SK-N-SH (cell line): ENCODE measurements around the gene ZBTB43. TPM values are rescaled to one million over a fixed set of nuclear protein-coding genes. Genes with fewer than 3 reads are reported as not detected.

Experiments
- CTCF ChIA-PET: fragments of 300-600, 350-600 bp; formaldehyde crosslinking; extraction: SDS; loops from one replicate; lab custom pipeline; 2021; lab: Yijun Ruan, JAX
- POLR2A ChIA-PET: fragments of 350-600 bp; sonication (Branson Sonifier 250); formaldehyde crosslinking; extraction: SDS; loops from one replicate; lab custom pipeline; 2020; ENCODE audit warnings: antibody characterized with exemption, inconsistent platforms; lab: Yijun Ruan, JAX
- DNase-seq: peaks from one replicate; pipeline ENCODE4 v3.0.0; 2012
- H2AFZ ChIP-seq: fragments of 200-600 bp; sonication (generic); 2 replicates; pipeline ENCODE4 v1.8.1; 2016; ENCODE audit warnings: antibody characterized with exemption, mild to moderate bottlenecking, low read depth
- H3F3A ChIP-seq: fragments of 200-600 bp; sonication (generic); replicated peaks from 2 replicates; pipeline ENCODE3; 2016; ENCODE audit warnings: antibody characterized with exemption, mild to moderate bottlenecking; ENCODE audit not compliant: insufficient read depth
- H3K27ac ChIP-seq, 2 experiments: fragments of 200-500 bp in 1 of 2; fragments of 200-600 bp in 1 of 2; sonication (Bioruptor generic) in 1 of 2; sonication (generic), shearing (Covaris generic) in 1 of 2; 2 replicates each; pipeline versions ENCODE4 v1.5.1 to v1.6.1; 2014 to 2016; ENCODE audit warnings: low read depth in 2 of 2, inconsistent platforms in 1 of 2, low read length in 1 of 2, mild to moderate bottlenecking in 1 of 2, mixed read lengths in 1 of 2
- H3K27me3 ChIP-seq: fragments of 200-600 bp; sonication (generic), shearing (Covaris generic); 2 replicates; pipeline ENCODE4 v1.6.1; 2016; ENCODE audit warnings: mixed run types; ENCODE audit not compliant: insufficient read depth
- H3K36me3 ChIP-seq, 2 experiments: fragments of 200-500 bp in 1 of 2; fragments of 200-600 bp in 1 of 2; sonication (Bioruptor generic) in 1 of 2; sonication (generic) in 1 of 2; replicated peaks in 1 of 2; 2 replicates each; pipeline versions ENCODE3 to v1.5.1; 2014 to 2016; ENCODE audit warnings: low read length in 1 of 2, mild to moderate bottlenecking in 1 of 2; ENCODE audit not compliant: insufficient read depth in 2 of 2, control insufficient read depth in 1 of 2
- H3K4me1 ChIP-seq, 2 experiments: fragments of 200-500 bp in 1 of 2; fragments of 200-600 bp in 1 of 2; sonication (Bioruptor generic) in 1 of 2; sonication (generic), shearing (Covaris generic) in 1 of 2; 2 replicates each; pipeline versions ENCODE4 v1.5.1 to v1.6.1; 2014 to 2016; ENCODE audit warnings: low read depth in 1 of 2, low read length in 1 of 2, mixed run types in 1 of 2; ENCODE audit not compliant: insufficient read depth in 2 of 2, control insufficient read depth in 1 of 2
- H3K4me2 ChIP-seq: fragments of 200-600 bp; sonication (generic), shearing (Covaris generic); 2 replicates; pipeline ENCODE4 v1.6.1; 2017; ENCODE audit warnings: mixed run types
- H3K4me3 ChIP-seq, 2 experiments: fragments of 200-500 bp in 1 of 2; fragments of 200-600 bp in 1 of 2; sonication (Bioruptor generic) in 1 of 2; sonication (generic), shearing (Covaris generic) in 1 of 2; 2 replicates each; pipeline versions ENCODE4 v1.5.1 to v1.8.1; 2014 to 2016; ENCODE audit warnings: low read depth in 2 of 2, inconsistent platforms in 1 of 2, low read length in 1 of 2, mild to moderate bottlenecking in 1 of 2, mixed read lengths in 1 of 2, moderate library complexity in 1 of 2
- H3K79me2 ChIP-seq: fragments of 200-600 bp; sonication (generic); 2 replicates; pipeline ENCODE4 v1.8.1; 2017; ENCODE audit warnings: mild to moderate bottlenecking; ENCODE audit not compliant: insufficient read depth
- H3K9ac ChIP-seq: fragments of 200-600 bp; sonication (generic); 2 replicates; pipeline ENCODE4 v1.6.1; 2017; ENCODE audit warnings: mixed run types
- H3K9me2 ChIP-seq: fragments of 200-600 bp; sonication (generic); 2 replicates; pipeline ENCODE4 v1.6.1; 2017; ENCODE audit warnings: mixed run types
- H3K9me3 ChIP-seq: fragments of 200-600 bp; sonication (generic); 2 replicates; pipeline ENCODE4 v1.6.1; 2017; ENCODE audit warnings: mixed run types, mild to moderate bottlenecking, moderate library complexity
- H4K20me1 ChIP-seq: fragments of 200-600 bp; sonication (generic); 2 replicates; pipeline ENCODE4 v1.6.1; 2017; ENCODE audit warnings: mild to moderate bottlenecking, mixed run types; ENCODE audit not compliant: insufficient read depth
- CHD2 ChIP-seq: fragments of 150-350 bp; IDR thresholded peaks from 2 replicates; pipeline ENCODE4 v1.6.1; 2018; ENCODE audit warnings: low read length; ENCODE audit not compliant: partially characterized antibody
- ELF1 ChIP-seq: IDR thresholded peaks from 2 replicates; pipeline ENCODE4 v1.4.0; 2012
- EP300 ChIP-seq, 2 experiments: IDR thresholded peaks; 2 replicates each; pipeline versions ENCODE4 v1.4.0 to v1.6.1; 2012; ENCODE audit warnings: borderline replicate concordance in 1 of 2, low read depth in 1 of 2, low read length in 1 of 2
- EZH2phosphoT487 ChIP-seq: fragments of 200-600 bp; sonication (generic); IDR thresholded peaks from 2 replicates; pipeline ENCODE4 v1.6.1; 2017; ENCODE audit warnings: low read depth, mixed run types, mild to moderate bottlenecking, antibody characterized with exemption, moderate library complexity, borderline replicate concordance
- FOXJ3 ChIP-seq: sonication (generic); formaldehyde crosslinking; IDR thresholded peaks from 2 replicates; pipeline ENCODE4 v1.5.1; 2020; ENCODE audit warnings: mild to moderate bottlenecking, missing genetic modification reagents
- GABPA ChIP-seq: IDR thresholded peaks from 2 replicates; pipeline ENCODE4 v1.4.0; 2012; ENCODE audit warnings: low read depth, mild to moderate bottlenecking
- JUND ChIP-seq: IDR thresholded peaks from 2 replicates; pipeline ENCODE4 v1.4.0; 2012
- MEF2A ChIP-seq: IDR thresholded peaks from 2 replicates; pipeline ENCODE4 v1.4.0; 2012; ENCODE audit warnings: low read depth, borderline replicate concordance
- MXI1 ChIP-seq: IDR thresholded peaks from 2 replicates; pipeline ENCODE4 v1.6.1; 2012; ENCODE audit warnings: mild to moderate bottlenecking, low read depth, low read length, improper control_type of control experiment
- NFIC ChIP-seq: IDR thresholded peaks from 2 replicates; pipeline ENCODE4 v1.4.0; 2012; ENCODE audit warnings: borderline replicate concordance
- POLR2AphosphoS5 ChIP-seq: IDR thresholded peaks from 2 replicates; pipeline ENCODE4 v1.6.1; 2012; ENCODE audit warnings: low read depth, low read length
- RAD21 ChIP-seq: IDR thresholded peaks from 2 replicates; pipeline ENCODE4 v1.6.1; 2012; ENCODE audit warnings: mild to moderate bottlenecking, low read length
- RCOR1 ChIP-seq: fragments of 150-350 bp; IDR thresholded peaks from 2 replicates; pipeline ENCODE4 v1.6.1; 2017; ENCODE audit warnings: antibody characterized with exemption, low read length
- RFX5 ChIP-seq: IDR thresholded peaks from 2 replicates; pipeline ENCODE4 v1.6.1; 2012; ENCODE audit warnings: mild to moderate bottlenecking, improper control_type of control experiment, low read length
- SIN3A ChIP-seq: IDR thresholded peaks from 2 replicates; pipeline ENCODE4 v1.6.1; 2012; ENCODE audit warnings: low read depth, mild to moderate bottlenecking, low read length, moderate library complexity, borderline replicate concordance
- TAF1 ChIP-seq: IDR thresholded peaks from 2 replicates; pipeline ENCODE4 v1.6.1; 2012; ENCODE audit warnings: low read depth, mild to moderate bottlenecking, low read length, moderate library complexity, borderline replicate concordance
- TCF12 ChIP-seq: IDR thresholded peaks from 2 replicates; pipeline ENCODE4 v1.4.0; 2012
- TEAD4 ChIP-seq: IDR thresholded peaks from 2 replicates; pipeline ENCODE4 v1.4.0; 2012; ENCODE audit warnings: mild to moderate bottlenecking, borderline replicate concordance; ENCODE audit not compliant: insufficient read depth
- YY1 ChIP-seq: IDR thresholded peaks from 2 replicates; pipeline ENCODE4 v1.4.0; 2012; ENCODE audit warnings: low read depth, mild to moderate bottlenecking
- WGBS: methylation state at CpG from one replicate; pipeline ENCODE4 v1.1.6; 2017; ENCODE audit warnings: low lambda C conversion rate; 5-methylcytosine and 5-hydroxymethylcytosine counted together
- polyA plus RNA-seq, 3 experiments: library from polyadenylated mRNA; depleted of rRNA; stranded (reverse); fragments of >200 nt; gene quantifications; 2 replicates each; pipeline ENCODE4 v1.2.3, GENCODE V29; 2012
- TF ChIP-seq, protein P1 (sequence below): IDR thresholded peaks from 2 replicates; pipeline ENCODE4 v1.4.0; 2012; ENCODE audit warnings: low read depth, borderline replicate concordance
- TF ChIP-seq, protein P2 (sequence below): IDR thresholded peaks from 2 replicates; pipeline ENCODE4 v1.4.0; 2012; ENCODE audit warnings: low read depth, borderline replicate concordance
- TF ChIP-seq, protein P3 (sequence below): fragments of 200-600 bp; sonication (generic); IDR thresholded peaks from 2 replicates; pipeline ENCODE4 v1.6.1; 2017; ENCODE audit warnings: antibody characterized with exemption, mild to moderate bottlenecking, moderate library complexity

The ZBTB43 gene
- polyA plus RNA-seq, 1 of the 3 experiments (the other 2 are of a cell fraction) = 3.5 TPM

DNA sequence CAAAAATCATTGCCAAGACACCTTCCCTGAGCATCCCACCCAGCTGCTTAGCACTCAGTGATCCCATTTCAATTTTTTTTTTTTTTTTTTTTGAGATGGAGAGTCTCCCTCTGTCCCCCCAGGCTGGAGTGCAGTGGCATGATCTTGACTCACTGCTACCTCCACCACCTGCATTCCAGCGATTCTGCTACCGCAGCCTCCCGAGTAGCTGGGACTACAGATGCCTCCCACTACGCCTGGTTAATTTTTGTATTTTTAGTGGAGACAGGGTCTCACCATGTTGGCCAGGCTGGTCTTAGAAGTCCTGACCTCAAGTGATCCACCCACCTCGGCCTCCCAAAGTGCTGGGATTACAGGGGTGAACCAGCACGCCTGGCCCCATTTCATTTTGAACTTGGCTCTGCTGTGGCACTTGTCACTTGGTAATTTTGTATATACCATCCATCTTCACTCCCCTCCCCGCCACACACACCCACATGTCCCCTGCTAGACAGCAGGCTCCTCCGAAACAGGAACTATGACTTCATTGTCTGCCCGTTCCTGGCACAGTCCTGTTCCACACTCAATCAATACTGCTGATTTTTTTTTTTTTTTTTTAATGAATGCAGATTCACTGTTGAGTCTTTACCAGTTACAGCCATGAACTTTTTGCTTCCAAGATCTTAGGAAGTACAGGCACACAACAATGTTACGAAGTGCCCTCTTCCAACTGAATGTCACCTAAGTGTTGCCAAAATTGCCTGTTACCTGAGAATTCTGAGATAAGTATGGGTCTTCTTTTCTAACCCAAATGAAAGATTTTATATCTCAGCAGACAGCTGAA is 38.3 kb downstream of the ZBTB43 start:
- CTCF ChIA-PET = interaction anchor here (0.8 to 2.7 kb wide), 3 partner anchors 12 to 138 kb away, joined by 3 to 9 read pairs (median 5); partner anchors contain the start of gene ZBTB34
- Histone ChIP-seq H3K27ac (peak overlapping the region in 1 of 2 experiments; percentile 65; a peak in 1 of 4 replicates), H3K4me2 (peak overlapping the region; percentile 51; the same call in 1 of the 2 replicates), H3F3A (peaks cover 18% of the 10 kb centered on the region), H3K9ac (0 out of 2 replicates have a peak overlapping the region, but pooled peaks have one; percentile 25), H3K79me2 (0 out of 2 replicates have a peak, but pooled peaks cover 2% of the 10 kb centered on the region), H3K9me3 (no peaks in the 10 kb centered on the region), H3K27me3 (no peaks in the 10 kb centered on the region), H4K20me1 (peaks cover 13% of the 10 kb centered on the region), H3K4me3 (no peak overlapping the region), H2AFZ (no peak overlapping the region)
- 77% methylated on average over 10 of the region's 10 CpGs for whole genome bisulfite sequencing
- no peak for DNase-seq
- no peak for TF ChIP-seq SIN3A
- TF ChIP-seq TCF12 = no peak
- TF ChIP-seq MEF2A = no peak
- TF ChIP-seq CHD2 = no peak
- TF ChIP-seq RAD21 = no peak
- TF ChIP-seq TEAD4 = no peak
- TF ChIP-seq, all 33 proteins: peak for 0
- H3K4me1 ChIP-seq = peaks cover 0 to 11% of the 10 kb centered on the region in 2 experiments; a peak in 1 of 4 replicates
- H3K9me2 ChIP-seq = no peaks in the 10 kb centered on the region
- POLR2A ChIA-PET = interaction anchor here (1.0 kb wide), 1 partner anchor 16 kb away, joined by 6 read pairs; no protein-coding TSS in a partner anchor
- peaks cover 0 to 9% of the 10 kb centered on the region in 2 experiments for H3K36me3 ChIP-seq

DNA sequence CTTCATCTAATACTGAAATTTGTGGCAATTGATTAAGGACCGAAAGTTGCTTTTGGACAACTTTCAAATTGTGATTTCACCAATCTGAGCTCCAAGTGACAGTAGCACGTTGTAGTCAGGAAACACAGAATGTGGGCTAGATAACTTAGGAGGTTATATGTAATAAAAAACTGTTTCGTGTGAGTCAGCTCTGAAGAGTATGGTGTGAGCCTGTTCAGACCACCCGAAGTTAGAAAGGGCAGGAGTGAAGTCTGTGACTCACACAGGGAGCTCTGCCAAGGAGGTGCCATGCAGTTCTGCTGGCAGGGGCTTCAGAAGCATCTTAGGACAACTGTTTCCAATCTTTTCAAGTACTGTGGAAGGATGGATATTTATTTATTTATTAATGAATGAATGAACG is 39.2 kb downstream of the ZBTB43 start:
- CTCF ChIA-PET = interaction anchor here (0.8 to 2.7 kb wide), 3 partner anchors 12 to 139 kb away, joined by 3 to 9 read pairs (median 5); partner anchors contain the start of gene ZBTB34
- TF ChIP-seq POLR2AphosphoS5 (peak; percentile 48; the same call in 1 of the 2 replicates), FOXJ3 (no peak), GABPA (no peak), RCOR1 (no peak), ELF1 (no peak), MXI1 (no peak), NFIC (peak; percentile 89), MEF2A (no peak), JUND (peak; percentile 84), EZH2phosphoT487 (no peak), TAF1 (no peak), EP300 (IDR thresholded peaks at IDR 0.05; ENCODE audit: borderline replicate concordance in 1 of 2, low read depth in 1 of 2, low read length in 1 of 2) (peak in 1 of 2 experiments; percentile 74; a peak in 1 of 4 replicates), YY1 (no peak), RFX5 (no peak), TCF12 (peak; percentile 89)
- TF ChIP-seq, protein P1, sequence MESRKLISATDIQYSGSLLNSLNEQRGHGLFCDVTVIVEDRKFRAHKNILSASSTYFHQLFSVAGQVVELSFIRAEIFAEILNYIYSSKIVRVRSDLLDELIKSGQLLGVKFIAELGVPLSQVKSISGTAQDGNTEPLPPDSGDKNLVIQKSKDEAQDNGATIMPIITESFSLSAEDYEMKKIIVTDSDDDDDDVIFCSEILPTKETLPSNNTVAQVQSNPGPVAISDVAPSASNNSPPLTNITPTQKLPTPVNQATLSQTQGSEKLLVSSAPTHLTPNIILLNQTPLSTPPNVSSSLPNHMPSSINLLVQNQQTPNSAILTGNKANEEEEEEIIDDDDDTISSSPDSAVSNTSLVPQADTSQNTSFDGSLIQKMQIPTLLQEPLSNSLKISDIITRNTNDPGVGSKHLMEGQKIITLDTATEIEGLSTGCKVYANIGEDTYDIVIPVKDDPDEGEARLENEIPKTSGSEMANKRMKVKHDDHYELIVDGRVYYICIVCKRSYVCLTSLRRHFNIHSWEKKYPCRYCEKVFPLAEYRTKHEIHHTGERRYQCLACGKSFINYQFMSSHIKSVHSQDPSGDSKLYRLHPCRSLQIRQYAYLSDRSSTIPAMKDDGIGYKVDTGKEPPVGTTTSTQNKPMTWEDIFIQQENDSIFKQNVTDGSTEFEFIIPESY = no peak
- TF ChIP-seq, protein P2, sequence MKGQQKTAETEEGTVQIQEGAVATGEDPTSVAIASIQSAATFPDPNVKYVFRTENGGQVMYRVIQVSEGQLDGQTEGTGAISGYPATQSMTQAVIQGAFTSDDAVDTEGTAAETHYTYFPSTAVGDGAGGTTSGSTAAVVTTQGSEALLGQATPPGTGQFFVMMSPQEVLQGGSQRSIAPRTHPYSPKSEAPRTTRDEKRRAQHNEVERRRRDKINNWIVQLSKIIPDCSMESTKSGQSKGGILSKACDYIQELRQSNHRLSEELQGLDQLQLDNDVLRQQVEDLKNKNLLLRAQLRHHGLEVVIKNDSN = no peak
- TF ChIP-seq, protein P3, sequence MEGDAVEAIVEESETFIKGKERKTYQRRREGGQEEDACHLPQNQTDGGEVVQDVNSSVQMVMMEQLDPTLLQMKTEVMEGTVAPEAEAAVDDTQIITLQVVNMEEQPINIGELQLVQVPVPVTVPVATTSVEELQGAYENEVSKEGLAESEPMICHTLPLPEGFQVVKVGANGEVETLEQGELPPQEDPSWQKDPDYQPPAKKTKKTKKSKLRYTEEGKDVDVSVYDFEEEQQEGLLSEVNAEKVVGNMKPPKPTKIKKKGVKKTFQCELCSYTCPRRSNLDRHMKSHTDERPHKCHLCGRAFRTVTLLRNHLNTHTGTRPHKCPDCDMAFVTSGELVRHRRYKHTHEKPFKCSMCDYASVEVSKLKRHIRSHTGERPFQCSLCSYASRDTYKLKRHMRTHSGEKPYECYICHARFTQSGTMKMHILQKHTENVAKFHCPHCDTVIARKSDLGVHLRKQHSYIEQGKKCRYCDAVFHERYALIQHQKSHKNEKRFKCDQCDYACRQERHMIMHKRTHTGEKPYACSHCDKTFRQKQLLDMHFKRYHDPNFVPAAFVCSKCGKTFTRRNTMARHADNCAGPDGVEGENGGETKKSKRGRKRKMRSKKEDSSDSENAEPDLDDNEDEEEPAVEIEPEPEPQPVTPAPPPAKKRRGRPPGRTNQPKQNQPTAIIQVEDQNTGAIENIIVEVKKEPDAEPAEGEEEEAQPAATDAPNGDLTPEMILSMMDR = no peak

More for the DNA sequence above, 39.2 kb downstream of the ZBTB43 start:
- Histone ChIP-seq H3K4me1 (peaks cover 0 to 11% of the 10 kb centered on the region in 2 experiments; a peak in 1 of 4 replicates), H3K9me2 (no peaks in the 10 kb centered on the region), H3K9me3 (no peaks in the 10 kb centered on the region), H3K4me3 (no peak overlapping the region), H3K4me2 (peak overlapping the region; percentile 51), H3K27ac (peak overlapping the region in 1 of 2 experiments; percentile 65; a peak in 2 of 4 replicates), H4K20me1 (peaks cover 10% of the 10 kb centered on the region), H3K27me3 (no peaks in the 10 kb centered on the region), H3F3A (peaks cover 18% of the 10 kb centered on the region), H3K9ac (0 out of 2 replicates have a peak overlapping the region, but pooled peaks have one; percentile 25), H3K36me3 (peaks cover 0 to 3% of the 10 kb centered on the region in 2 experiments), H2AFZ (no peak overlapping the region), H3K79me2 (no peaks in the 10 kb centered on the region)
- WGBS = 9% methylated on average over 5 of the region's 5 CpGs
- POLR2A ChIA-PET = no interaction called here
- no peak for DNase-seq
